ENCODE results near the gene RDH16.
"Not testable (repeated sequence)": the region's sequence is repeated elsewhere in the genome, so short reads cannot be mapped to it uniquely, and the experiment has no call there.

The RDH16 gene

GRCh38 chr12:56916296-56916995 is 41.0 kb downstream of the RDH16 start:
- DNase-seq, result no peak

- DNase-seq, result no peak
These were observed 42.7 kb downstream of the RDH16 start for GRCh38 chr12:56914724-56915123.

- DNase-seq, result no peak
These were observed 43.2 kb downstream of the RDH16 start for GRCh38 chr12:56914256-56914655.

GRCh38 chr12:56909403-56909802 is 48.0 kb downstream of the RDH16 start:
- DNase-seq, result not testable (repeated sequence)

- DNase-seq, result no peak
These were observed 49.3 kb downstream of the RDH16 start for GRCh38 chr12:56908136-56908535.

- DNase-seq, result no peak
These were observed 51.6 kb downstream of the RDH16 start for GRCh38 chr12:56905852-56906251.

- DNase-seq, result no peak
These were observed 54.0 kb downstream of the RDH16 start for GRCh38 chr12:56903374-56903773.

Measured in NCI-H187 treated with DMSO at 0.1 percent for 48 hours (cell line).